ENCODE measurements around the gene PCK2.

- TF ChIP-seq POLR2A (IDR thresholded peaks at IDR 0.05; ENCODE audit: low read length): no peak
- no peak for TF ChIP-seq GATA1 (IDR thresholded peaks at IDR 0.05; ENCODE audit: low read depth, low read length)
Observed at GRCh38 chr14:24106672-24107271, 12.7 kb downstream of the PCK2 start.
